HepG2 (cell line): ENCODE results near the gene SCFD2. TPM values are rescaled to one million over a fixed set of nuclear protein-coding genes. Genes with fewer than 3 reads are reported as not detected.

ENCODE experiments used
- BCL6 ChIP-seq: IDR thresholded peaks from 2 replicates; pipeline ENCODE4 v1.6.1; 2016; ENCODE audit warnings: missing genetic modification reagents, missing compliant biosample characterization
- BORCS8-MEF2B ChIP-seq: sonication (generic); formaldehyde crosslinking; IDR thresholded peaks from 2 replicates; pipeline ENCODE4 v1.8.0; 2022; ENCODE audit warnings: mild to moderate bottlenecking, missing genetic modification reagents
- GATAD1 ChIP-seq: IDR thresholded peaks from 2 replicates; pipeline ENCODE4 v1.6.1; 2016; ENCODE audit warnings: missing genetic modification reagents, missing compliant biosample characterization
- HIC2 ChIP-seq: sonication (generic); formaldehyde crosslinking; IDR thresholded peaks from 2 replicates; pipeline ENCODE4 v1.9.0; 2022; ENCODE audit warnings: low read depth, missing genetic modification reagents
- KLF16 ChIP-seq, 2 experiments: sonication (generic) in 1 of 2; formaldehyde crosslinking in 1 of 2; IDR thresholded peaks; 2 replicates each; pipeline versions ENCODE4 v1.6.1 to v1.8.0; 2016 to 2023; ENCODE audit warnings: missing genetic modification reagents in 2 of 2, missing compliant biosample characterization in 1 of 2
- MIER2 ChIP-seq: IDR thresholded peaks from 2 replicates; pipeline ENCODE4 v1.6.1; 2016; ENCODE audit warnings: missing biosample characterization, missing genetic modification reagents
- NFE2 ChIP-seq: sonication (generic); formaldehyde crosslinking; IDR thresholded peaks from 2 replicates; pipeline ENCODE4 v1.4.0; 2020; ENCODE audit warnings: missing genetic modification reagents
- NFIB ChIP-seq: sonication (generic); formaldehyde crosslinking; IDR thresholded peaks from 2 replicates; pipeline ENCODE4 v1.9.0; 2021; ENCODE audit warnings: missing genetic modification reagents, mild to moderate bottlenecking, borderline replicate concordance
- PLSCR1 ChIP-seq: sonication (generic); formaldehyde crosslinking; IDR thresholded peaks from 2 replicates; pipeline ENCODE4 v1.5.0; 2020; ENCODE audit warnings: missing genetic modification reagents, mild to moderate bottlenecking, borderline replicate concordance
- TEAD3 ChIP-seq: optimal IDR thresholded peaks from 2 replicates; pipeline ENCODE3; 2016; ENCODE audit warnings: borderline replicate concordance
- ZBTB14 ChIP-seq: sonication (generic); formaldehyde crosslinking; IDR thresholded peaks from 2 replicates; pipeline ENCODE4 v1.4.0; 2020; ENCODE audit warnings: missing genetic modification reagents
- ZBTB37 ChIP-seq: sonication (generic); formaldehyde crosslinking; IDR thresholded peaks from 2 replicates; pipeline ENCODE4 v1.4.0; 2020; ENCODE audit warnings: mild to moderate bottlenecking, missing genetic modification reagents
- ZFYVE20 ChIP-seq: sonication (generic); formaldehyde crosslinking; IDR thresholded peaks from 2 replicates; pipeline ENCODE4 v1.8.0; 2023; ENCODE audit warnings: low read depth, mild to moderate bottlenecking, moderate library complexity, missing genetic modification reagents, borderline replicate concordance
- ZMYM3 ChIP-seq: sonication (generic); formaldehyde crosslinking; IDR thresholded peaks from 2 replicates; pipeline ENCODE4 v1.5.1; 2020; ENCODE audit warnings: mild to moderate bottlenecking, missing genetic modification reagents
- ZNF546 ChIP-seq: sonication (generic); formaldehyde crosslinking; conservative IDR thresholded peaks from 2 replicates; pipeline ENCODE4 v1.8.1; 2023; ENCODE audit warnings: mild to moderate bottlenecking, missing genetic modification reagents
- ZNF609 ChIP-seq: sonication (generic); formaldehyde crosslinking; IDR thresholded peaks from 2 replicates; pipeline ENCODE4 v1.4.0; 2020; ENCODE audit warnings: mild to moderate bottlenecking, missing genetic modification reagents, borderline replicate concordance
- ZNF670 ChIP-seq: sonication (generic); formaldehyde crosslinking; IDR thresholded peaks from 2 replicates; pipeline ENCODE4 v1.8.0; 2022; ENCODE audit warnings: mild to moderate bottlenecking, missing genetic modification reagents, borderline replicate concordance
- ZNF780A ChIP-seq: sonication (generic); formaldehyde crosslinking; IDR thresholded peaks from 2 replicates; pipeline ENCODE4 v1.8.0; 2022; ENCODE audit warnings: mild to moderate bottlenecking, missing genetic modification reagents, moderate library complexity
- polyA plus RNA-seq, 8 experiments: library from polyadenylated mRNA; depleted of rRNA in 3 of 8; stranded (reverse) in 7 of 8; unstranded in 1 of 8; fragments of >200 nt; fragmentation: Illumina TruSeq in 4 of 8; extraction: Trizol in 4 of 8; gene quantifications; 2 replicates each; pipeline versions ENCODE4 v1.2.1 to v1.2.3, GENCODE V29; 2011 to 2016; ENCODE audit warnings: low read depth in 4 of 8, missing spikeins in 1 of 8, mixed read lengths in 1 of 8; ENCODE audit not compliant: insufficient read depth in 1 of 8
- total RNA-seq, 5 experiments: library from RNA; depleted of rRNA; stranded (reverse); fragments of >200 nt; fragmentation: Illumina TruSeq; extraction: Trizol; gene quantifications; 2 replicates each; pipeline ENCODE4 v1.2.3, GENCODE V29; 2016; ENCODE audit warnings: low read depth in 1 of 5

The SCFD2 gene
- total and polyA plus RNA-seq, 2 of the 13 experiments (the other 11 are each of a cell fraction or from before 2014, with no cell fraction given), result 4.6 to 15.6 TPM

- peak; percentile 94 for TF ChIP-seq ZNF609
- no peak for TF ChIP-seq NFIB
- peak in 1 of 2 experiments; percentile 42; a peak in 1 of 4 replicates for TF ChIP-seq KLF16 (CRISPR knock-in tag; IDR thresholded peaks at IDR 0.05)
- no peak for TF ChIP-seq HIC2 (CRISPR knock-in tag)
- no peak for TF ChIP-seq ZNF670 (CRISPR knock-in tag)
- peak; percentile 79 for TF ChIP-seq BCL6 (CRISPR knock-in tag)
- TF ChIP-seq ZNF780A, result no peak
- peak; percentile 58; the same call in 1 of the 2 replicates for TF ChIP-seq GATAD1 (CRISPR knock-in tag)
- no peak for TF ChIP-seq MIER2 (CRISPR knock-in tag)
- no peak for TF ChIP-seq NFE2 (CRISPR knock-in tag)
- peak; percentile 57; the same call in 1 of the 2 replicates for TF ChIP-seq ZBTB37 (CRISPR knock-in tag)
- TF ChIP-seq BORCS8-MEF2B (CRISPR knock-in tag), result no peak
- TF ChIP-seq TEAD3 (CRISPR knock-in tag), result peak; percentile 92
- TF ChIP-seq ZNF546, result no peak
- no peak for TF ChIP-seq ZBTB14 (CRISPR knock-in tag)
- TF ChIP-seq ZMYM3 (CRISPR knock-in tag), result peak; percentile 56; the same call in 1 of the 2 replicates
- TF ChIP-seq PLSCR1 (CRISPR knock-in tag), result no peak
- no peak for TF ChIP-seq ZFYVE20 (CRISPR knock-in tag)
These were observed 346.1 kb downstream of the SCFD2 start (continued) for GRCh38 chr4:53019485-53020382.
